GM13977 (cell line): Measurements from ENCODE around the gene TLE1.
"Not testable (repeated sequence)": the region's sequence is repeated elsewhere in the genome, so short reads cannot be mapped to it uniquely, and the experiment has no call there.

ENCODE experiments used
- DNase-seq: peaks from one replicate; pipeline ENCODE4 v3.0.0; 2012; ENCODE audit warnings: low spot score
- in situ Hi-C: fragments of 300-500 bp; cut with MboI; formaldehyde crosslinking; loops from one replicate; pipeline ENCODE4 v1.12.0; 2022; ENCODE audit warnings: low sequenced_read_pairs, low pct_unique_long_range_greater_than_20kb, mixed read lengths, inconsistent platforms; ENCODE audit not compliant: unreplicated experiment
- TF ChIP-seq, protein P1 (sequence below): IDR thresholded peaks from 2 replicates; pipeline ENCODE4 v1.5.1; 2012; ENCODE audit warnings: mild to moderate bottlenecking, control low read depth; ENCODE audit not compliant: insufficient read depth; ENCODE audit errors: extremely low read depth, missing control alignments

TLE1 gene

GRCh38 chr9:81611664-81612063, 77.7 kb downstream of the TLE1 start:
- no peak for DNase-seq
- in situ Hi-C loops: no loop called here
- TF ChIP-seq, protein P1, sequence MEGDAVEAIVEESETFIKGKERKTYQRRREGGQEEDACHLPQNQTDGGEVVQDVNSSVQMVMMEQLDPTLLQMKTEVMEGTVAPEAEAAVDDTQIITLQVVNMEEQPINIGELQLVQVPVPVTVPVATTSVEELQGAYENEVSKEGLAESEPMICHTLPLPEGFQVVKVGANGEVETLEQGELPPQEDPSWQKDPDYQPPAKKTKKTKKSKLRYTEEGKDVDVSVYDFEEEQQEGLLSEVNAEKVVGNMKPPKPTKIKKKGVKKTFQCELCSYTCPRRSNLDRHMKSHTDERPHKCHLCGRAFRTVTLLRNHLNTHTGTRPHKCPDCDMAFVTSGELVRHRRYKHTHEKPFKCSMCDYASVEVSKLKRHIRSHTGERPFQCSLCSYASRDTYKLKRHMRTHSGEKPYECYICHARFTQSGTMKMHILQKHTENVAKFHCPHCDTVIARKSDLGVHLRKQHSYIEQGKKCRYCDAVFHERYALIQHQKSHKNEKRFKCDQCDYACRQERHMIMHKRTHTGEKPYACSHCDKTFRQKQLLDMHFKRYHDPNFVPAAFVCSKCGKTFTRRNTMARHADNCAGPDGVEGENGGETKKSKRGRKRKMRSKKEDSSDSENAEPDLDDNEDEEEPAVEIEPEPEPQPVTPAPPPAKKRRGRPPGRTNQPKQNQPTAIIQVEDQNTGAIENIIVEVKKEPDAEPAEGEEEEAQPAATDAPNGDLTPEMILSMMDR: no peak

DNA sequence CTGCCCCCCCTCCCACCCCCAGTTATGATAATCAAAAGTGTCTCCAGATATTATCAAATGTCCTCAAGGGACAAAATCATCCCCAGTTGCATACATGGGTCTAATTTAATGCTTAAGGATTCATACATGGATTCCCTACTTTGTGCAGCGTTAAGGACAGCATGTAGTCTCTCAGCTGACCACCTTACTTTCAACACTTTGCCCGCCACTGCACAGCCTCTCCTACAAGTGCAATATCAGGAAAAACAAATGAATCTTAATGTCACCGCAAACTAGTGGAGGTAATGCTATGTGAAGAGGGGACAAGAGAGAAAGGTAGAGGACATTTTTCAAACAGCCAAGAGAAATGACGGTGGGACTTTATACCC, 78.6 kb downstream of the TLE1 start:
- no peak for DNase-seq
- TF ChIP-seq, protein P1: no peak
- in situ Hi-C loops: no loop called here

- in situ Hi-C loops: no loop called here
- DNase-seq: no peak
- TF ChIP-seq, protein P1: no peak
These were observed 79.3 kb downstream of the TLE1 start for GRCh38 chr9:81609782-81610739.

DNA sequence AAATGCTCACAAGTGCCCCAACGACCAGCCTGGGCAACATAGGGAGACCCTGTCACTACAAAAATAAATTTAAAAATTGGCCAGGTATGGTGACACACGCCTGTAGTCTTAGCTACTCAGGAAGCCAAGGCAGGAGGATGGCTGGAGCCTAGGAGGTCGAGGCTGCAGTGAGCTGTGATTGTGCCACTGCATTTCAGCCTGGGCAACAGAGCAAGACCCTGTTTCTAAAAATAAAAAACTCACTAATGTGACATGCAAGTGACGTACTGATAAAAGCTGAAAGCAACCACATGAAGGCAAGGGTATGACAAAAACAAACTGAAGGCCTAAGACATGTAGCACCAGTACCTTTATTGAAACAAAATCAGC, 81.1 kb downstream of the TLE1 start:
- in situ Hi-C loops: no loop called here
- TF ChIP-seq, protein P1: no peak
- DNase-seq: no peak

GRCh38 chr9:81607593-81608288, 81.6 kb downstream of the TLE1 start:
- TF ChIP-seq, protein P1: no peak
- in situ Hi-C loops: no loop called here

DNA sequence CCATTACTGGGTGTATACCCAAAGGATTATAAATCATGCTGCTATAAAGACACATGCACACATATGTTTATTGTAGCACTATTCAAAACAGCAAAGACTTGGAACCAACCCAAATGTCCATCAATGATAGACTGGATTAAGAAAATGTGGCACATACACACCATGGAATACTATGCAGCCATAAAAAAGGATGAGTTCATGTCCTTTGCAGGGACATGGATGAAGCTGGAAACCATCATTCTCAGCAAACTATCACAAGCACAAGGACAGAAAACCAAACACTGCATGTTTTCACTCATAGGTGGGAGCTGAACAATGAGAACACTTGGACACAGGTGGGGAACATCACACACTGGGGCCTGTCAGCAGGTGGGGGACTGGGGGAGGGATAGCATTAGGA, 83.1 kb downstream of the TLE1 start:
- DNase-seq, in situ Hi-C loops: not testable (repeated sequence)

More at GRCh38 chr9:81607593-81608288, 81.6 kb downstream of the TLE1 start:
- no peak for DNase-seq

DNA sequence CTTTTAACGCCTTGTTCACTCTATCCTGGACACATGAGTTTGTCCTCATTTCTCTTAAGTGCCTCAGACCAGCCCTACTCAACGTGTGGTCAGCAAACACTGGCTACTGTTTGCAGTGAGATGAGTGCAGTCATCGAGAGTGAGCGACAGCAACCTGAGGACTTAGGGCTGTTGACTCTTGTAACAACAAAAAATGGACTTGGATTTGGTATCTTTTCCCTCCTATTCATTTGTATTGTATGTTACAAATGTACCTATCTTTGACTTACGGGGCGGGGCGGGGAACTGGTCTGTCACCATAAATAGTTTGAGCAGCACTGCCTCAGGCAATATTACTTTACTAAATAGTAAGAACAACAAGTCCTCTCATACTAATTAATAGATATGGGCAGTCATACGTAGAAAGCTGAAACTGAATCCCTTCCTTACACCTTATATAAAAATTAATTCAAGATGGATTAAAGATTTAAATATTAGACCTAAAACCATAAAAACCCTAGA, 84.1 kb downstream of the TLE1 start:
- in situ Hi-C loops: no loop called here
- DNase-seq: no peak

More for the DNA sequence above, 84.1 kb downstream of the TLE1 start:
- TF ChIP-seq, protein P1: no peak
